GM12892 (cell line): Measurements from ENCODE around the gene DXO. TPM values are rescaled to one million over a fixed set of nuclear protein-coding genes. Genes with fewer than 3 reads are reported as not detected.
A peak's percentile ranks its signal among the peaks of the same experiment; 100 is the strongest.
"Not testable (repeated sequence)": the region's sequence is repeated elsewhere in the genome, so short reads cannot be mapped to it uniquely, and the experiment has no call there.

Source experiments
- DNase-seq: peaks from one replicate; pipeline ENCODE4 v3.0.0; 2011; ENCODE audit not compliant: insufficient read length
- FAIRE-seq: peaks from 2 replicates; lab custom pipeline; 2011; peaks lifted over from hg19 to GRCh38; lab: Jason Lieb, UNC
- POLR2A ChIP-seq: IDR thresholded peaks from 2 replicates; pipeline ENCODE4 v1.6.1; 2011; ENCODE audit warnings: low read depth, low read length, control low read depth
- POLR2AphosphoS5 ChIP-seq: IDR thresholded peaks from 2 replicates; pipeline ENCODE4 v1.6.1; 2011; ENCODE audit warnings: low read depth, low read length, control low read depth
- TAF1 ChIP-seq: IDR thresholded peaks from 2 replicates; pipeline ENCODE4 v1.6.1; 2011; ENCODE audit warnings: low read depth, mild to moderate bottlenecking, control low read depth, low read length, borderline replicate concordance
- polyA plus RNA-seq: library from polyadenylated mRNA; unstranded; fragments of >200 nt; gene quantifications from one replicate; pipeline ENCODE4 v1.2.1, GENCODE V29; 2012; ENCODE audit warnings: missing spikeins, inconsistent platforms; ENCODE audit not compliant: missing spikeins

Gene DXO
- 14.0 TPM for polyA plus RNA-seq

DNA sequence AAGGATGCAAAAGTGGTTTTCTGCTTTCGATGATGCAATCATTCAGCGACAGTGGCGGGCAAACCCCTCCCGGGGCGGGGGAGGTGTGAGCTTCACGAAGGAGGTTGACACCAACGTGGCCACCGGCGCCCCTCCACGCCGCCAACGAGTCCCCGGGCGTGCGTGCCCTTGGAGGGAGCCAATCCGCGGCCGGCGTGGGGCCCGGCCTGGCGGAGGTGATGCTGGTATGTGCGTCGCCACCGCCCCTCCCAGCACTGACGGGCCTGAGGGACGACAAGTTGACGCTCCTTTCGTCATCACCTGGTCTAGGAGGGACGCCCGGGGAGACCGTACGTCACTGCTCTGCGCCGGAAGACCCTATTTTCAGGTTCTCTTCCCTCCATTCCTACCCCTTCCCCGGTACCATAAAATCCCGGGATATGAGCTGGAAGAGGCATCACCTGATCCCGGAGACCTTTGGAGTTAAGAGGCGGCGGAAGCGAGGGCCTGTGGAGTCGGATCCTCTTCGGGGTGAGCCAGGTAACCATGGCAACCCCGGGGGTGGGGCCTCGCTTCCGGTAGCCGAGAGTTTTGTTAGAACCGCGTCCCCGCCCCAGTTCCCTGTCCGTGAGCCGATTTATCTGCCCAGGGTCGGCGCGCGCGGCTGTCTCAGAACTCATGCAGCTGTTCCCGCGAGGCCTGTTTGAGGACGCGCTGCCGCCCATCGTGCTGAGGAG lies at the start of gene DXO:
TSS of gene DXO (minus strand) at position 146 of the 716 bp plus-strand sequence. CDS start 463 bp downstream, outside the sequence.
- DNase-seq = peak; percentile 99
- TF ChIP-seq POLR2AphosphoS5 = peak; percentile 55; the same call in 1 of the 2 replicates
- no peak for TF ChIP-seq TAF1
- TF ChIP-seq POLR2A = no peak; the same call in 1 of the 2 replicates
- peak; percentile 98 for FAIRE-seq

DNA sequence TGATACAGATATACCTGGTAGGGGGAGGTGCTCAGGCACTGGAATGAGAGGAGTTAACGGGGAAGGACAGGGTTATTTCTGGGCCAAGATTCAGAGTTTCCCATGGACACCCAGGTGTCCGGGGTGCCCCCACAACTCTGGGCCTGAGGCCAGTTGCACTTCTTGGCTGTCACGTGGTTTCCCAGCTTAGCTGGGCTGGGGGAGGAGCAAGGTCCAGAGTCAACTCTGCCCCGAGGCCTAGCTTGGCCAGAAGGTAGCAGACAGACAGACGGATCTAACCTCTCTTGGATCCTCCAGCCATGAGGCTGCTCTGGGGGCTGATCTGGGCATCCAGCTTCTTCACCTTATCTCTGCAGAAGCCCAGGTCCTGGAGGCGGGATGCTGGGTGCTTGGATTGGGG lies 42.6 kb upstream of the DXO start, which contains the start of gene C4B:
TSS of gene C4B (plus strand) at position 249 of the 400 bp plus-strand sequence. CDS start at position 300, 51 bp downstream.
- peak; percentile 36 for FAIRE-seq
- DNase-seq = not testable (repeated sequence)

DNA sequence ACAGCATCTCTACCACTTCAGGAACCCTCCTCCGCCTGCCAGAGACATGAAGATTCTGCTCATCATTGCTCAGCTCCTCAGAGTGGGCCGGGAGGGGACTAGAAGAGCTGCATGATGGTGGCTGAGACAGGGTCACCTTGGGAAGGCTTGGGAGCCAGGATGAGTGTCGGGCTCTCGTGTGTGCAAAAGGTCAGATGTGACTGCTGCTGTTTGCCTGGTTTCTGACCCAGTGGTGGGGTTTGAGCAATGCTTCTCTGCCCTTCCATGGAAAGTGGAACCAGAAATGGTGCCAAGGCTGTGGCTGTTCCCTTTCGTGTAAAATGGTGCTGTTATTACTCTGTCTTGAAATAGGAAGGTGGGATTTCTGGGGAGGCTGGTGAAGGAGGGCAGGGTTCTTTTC lies 41.8 kb upstream of the DXO start:
- DNase-seq, FAIRE-seq: not testable (repeated sequence)

DNA sequence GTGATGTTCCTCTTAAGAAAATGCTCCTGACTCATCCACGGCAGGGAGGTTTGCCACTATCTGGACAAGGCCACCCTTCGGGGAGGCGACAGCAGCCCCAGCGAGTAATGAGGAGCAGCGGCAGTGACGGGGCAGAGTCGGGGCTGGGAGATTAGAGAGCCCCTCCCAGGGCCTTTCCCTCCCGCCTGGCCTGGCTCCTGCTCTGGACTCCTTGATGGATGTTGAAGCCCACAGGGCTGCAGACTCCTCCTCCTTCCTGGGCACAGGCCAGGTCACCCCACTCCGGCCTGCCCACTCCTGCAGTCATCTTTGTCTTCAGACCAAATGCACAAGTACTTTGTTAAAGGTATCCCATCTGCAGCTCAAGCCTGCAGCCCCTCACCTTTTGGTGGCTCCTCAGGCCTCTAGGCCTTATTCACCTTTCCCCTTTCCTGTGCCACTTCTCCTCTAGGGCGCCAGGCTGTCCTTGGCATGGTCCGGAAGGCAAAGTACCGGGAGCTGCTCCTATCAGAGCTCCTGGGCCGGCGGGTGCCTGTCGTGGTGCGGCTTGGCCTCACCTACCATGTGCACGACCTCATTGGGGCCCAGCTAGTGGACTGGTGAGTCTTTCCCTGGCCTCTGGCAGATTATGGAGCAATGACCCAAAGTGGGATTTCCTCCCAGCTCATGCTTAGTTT lies 41.1 kb upstream of the DXO start:
- FAIRE-seq, DNase-seq: not testable (repeated sequence)

DNA sequence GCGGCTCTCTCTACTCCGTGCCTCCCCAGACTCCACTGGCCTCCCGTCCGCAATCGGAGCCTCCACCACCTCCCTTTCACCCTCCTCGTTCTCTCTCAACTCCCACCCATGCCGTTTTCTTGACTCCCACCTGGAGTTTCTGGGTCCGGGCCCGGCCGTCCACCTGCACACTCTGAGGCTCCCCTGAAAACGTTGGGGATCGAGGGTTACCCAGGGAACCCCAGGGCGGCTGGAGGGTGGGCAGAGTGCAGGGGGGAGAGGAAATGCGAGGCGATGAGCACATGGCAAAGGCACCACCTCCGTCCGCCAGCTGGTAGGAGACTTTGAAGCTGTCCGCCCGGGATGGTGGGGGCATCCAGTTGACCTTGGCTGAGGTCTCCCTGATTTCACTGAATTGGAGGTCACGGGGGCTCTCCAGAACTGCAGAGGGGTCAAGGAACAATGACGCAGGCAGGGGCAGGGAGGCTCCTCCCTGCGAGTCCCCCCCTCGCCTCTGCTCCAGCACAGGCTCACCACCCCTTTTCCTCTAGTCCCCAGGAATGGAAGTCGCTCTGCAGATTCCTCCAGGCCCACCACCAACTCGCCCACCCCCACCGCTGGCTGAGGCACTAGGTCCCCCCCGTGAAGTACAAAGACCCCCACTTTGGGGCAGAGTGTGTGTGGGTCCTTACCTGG lies 39.1 kb upstream of the DXO start:
- DNase-seq, FAIRE-seq: not testable (repeated sequence)

DNA sequence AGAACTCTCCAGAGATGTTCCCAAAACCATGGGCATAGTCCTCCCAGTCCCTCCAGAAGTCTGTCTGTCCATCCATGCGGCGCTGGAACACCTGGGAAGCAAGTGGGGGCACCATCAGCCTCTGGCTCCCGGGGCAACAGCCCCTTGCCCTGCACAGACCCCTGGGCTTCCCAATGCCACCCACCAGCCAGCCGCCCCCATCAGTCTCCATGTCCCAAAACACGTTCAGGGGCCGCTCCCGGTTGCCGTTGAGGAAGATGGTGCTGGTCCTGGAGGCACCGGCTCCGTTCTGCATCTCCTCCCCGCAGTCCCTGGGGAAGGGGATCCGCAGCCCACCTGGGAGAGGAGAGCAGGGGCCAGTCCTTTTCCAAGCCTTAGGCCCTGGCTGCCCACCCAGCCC lies 37.6 kb upstream of the DXO start:
- not testable (repeated sequence) for DNase-seq, FAIRE-seq

DNA sequence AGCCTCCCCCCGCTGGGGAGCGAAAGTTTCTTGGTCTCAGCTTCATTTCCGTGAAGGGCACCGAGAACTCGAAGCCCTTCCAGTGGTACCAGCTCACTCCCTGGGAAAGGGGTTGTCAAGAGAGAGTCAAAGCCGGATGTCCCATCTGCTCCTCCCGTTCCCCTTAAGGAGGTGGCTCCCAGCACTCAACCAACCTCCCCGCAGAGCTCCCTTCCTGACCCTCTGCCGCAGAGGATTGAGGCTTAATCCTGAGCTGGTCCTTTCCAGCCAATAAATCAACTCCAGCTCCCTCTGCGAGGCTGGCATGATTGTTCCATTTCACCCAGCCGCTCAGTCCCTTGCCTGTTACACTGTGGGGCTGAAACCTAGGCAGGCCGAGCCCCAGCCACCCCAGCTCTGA lies 36.7 kb upstream of the DXO start:
- FAIRE-seq, DNase-seq: not testable (repeated sequence)

DNA sequence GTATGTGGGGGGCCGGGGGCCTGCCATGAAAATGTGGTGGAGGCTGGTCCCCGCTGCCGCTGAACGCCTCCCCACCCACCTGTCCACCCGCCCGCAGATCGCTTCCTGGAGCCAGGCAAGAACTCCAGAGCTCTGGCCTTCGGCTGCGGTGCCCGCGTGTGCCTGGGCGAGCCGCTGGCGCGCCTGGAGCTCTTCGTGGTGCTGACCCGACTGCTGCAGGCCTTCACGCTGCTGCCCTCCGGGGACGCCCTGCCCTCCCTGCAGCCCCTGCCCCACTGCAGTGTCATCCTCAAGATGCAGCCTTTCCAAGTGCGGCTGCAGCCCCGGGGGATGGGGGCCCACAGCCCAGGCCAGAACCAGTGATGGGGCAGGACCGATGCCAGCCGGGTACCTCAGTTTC lies 36.1 kb upstream of the DXO start:
- FAIRE-seq, DNase-seq: not testable (repeated sequence)

DNA sequence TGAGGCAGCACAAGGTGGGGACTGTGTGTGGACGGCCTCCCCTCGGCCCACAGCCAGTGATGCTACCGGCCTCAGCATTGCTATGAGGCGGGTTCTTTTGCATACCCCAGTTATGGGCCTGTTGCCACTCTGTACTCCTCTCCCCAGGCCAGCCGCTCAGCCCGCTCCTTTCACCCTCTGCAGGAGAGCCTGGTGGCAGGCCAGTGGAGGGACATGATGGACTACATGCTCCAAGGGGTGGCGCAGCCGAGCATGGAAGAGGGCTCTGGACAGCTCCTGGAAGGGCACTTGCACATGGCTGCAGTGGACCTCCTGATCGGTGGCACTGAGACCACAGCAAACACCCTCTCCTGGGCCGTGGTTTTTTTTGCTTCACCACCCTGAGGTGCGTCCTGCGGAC lies 35.1 kb upstream of the DXO start:
- not testable (repeated sequence) for DNase-seq

DNA sequence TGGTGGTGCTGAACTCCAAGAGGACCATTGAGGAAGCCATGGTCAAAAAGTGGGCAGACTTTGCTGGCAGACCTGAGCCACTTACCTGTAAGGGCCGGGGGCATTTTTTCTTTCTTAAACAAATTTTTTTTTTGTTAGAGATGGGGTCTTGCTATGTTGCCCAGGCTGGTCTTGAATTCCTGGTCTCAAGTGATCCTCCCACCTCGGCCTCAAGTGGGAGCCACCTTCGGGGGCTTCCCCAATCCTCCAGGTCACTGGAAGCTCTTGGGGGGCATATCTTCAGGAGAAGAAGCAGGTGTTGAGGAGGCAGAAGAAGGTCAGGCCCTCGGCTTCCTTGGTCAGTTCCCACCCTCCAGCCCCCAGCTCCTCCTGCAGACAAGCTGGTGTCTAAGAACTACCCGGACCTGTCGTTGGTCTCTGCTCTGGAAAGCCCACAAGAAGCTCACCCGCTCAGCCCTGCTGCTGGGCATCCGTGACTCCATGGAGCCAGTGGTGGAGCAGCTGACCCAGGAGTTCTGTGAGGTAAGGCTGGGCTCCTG lies 34.1 kb upstream of the DXO start:
- not testable (repeated sequence) for DNase-seq, FAIRE-seq

More for the DNA sequence above, 35.1 kb upstream of the DXO start:
- not testable (repeated sequence) for FAIRE-seq

DNA sequence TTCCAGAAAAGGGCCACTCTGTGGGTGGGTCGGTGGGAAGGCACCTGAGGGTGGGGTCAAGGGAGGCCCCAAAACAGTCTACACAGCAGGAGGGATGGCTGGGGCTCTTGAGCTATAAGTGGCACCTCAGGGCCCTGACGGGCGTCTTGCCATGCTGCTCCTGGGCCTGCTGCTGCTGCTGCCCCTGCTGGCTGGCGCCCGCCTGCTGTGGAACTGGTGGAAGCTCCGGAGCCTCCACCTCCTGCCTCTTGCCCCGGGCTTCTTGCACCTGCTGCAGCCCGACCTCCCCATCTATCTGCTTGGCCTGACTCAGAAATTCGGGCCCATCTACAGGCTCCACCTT lies 33.6 kb upstream of the DXO start:
- FAIRE-seq = not testable (repeated sequence)

DNA sequence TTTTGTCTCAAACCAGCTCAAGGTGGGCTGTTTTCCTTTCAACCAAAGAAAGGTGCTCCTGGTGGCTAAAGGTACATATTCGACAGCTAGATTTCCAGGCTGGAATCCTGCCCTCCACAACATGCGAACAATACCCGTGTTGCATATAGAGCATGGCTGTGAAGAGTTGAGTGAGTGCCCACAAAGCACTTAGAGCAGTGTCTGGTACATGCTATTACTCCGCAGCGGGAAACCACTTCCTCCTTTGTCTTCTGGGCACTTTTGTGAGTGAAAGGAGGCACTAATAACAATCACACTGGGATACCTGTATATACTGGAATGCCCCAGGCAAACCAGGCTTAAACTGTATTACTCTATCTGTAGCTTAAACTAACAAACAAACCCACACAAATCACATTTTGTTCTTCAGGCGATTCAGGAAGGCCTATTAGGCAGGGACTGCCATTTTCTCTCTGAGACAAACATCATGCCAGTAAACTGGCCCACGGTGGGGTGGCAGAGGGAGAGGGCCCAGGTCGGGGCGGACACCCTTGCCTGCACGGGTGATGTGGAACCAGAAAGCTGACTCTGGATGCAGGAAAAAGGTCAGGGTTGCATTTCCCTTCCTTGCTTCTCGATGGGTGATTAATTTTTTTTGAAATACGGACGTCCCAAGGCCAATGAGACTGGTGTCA lies 33.1 kb upstream of the DXO start:
- FAIRE-seq, DNase-seq: not testable (repeated sequence)

More for the DNA sequence above, 33.6 kb upstream of the DXO start:
- not testable (repeated sequence) for DNase-seq

DNA sequence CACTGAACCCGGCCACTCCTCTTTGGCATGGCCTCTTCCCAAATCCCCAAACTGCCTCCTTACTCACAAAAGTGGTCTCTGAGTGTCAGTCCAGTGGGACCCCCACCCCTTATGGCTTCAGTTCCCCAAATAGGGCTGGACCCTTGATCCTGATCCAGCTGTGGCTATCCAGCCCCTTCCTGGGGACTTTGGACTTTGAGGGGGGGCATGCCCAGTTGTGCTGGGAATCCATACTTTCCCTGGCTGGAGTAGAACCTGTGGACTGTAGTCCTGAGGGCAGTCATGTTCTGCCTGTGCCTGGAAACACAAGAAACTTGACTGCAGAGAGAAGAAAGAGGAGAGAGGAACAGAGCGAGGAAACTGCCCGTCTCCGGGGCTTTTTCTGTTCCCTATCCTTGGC lies 32.5 kb upstream of the DXO start:
- not testable (repeated sequence) for FAIRE-seq, DNase-seq

DNA sequence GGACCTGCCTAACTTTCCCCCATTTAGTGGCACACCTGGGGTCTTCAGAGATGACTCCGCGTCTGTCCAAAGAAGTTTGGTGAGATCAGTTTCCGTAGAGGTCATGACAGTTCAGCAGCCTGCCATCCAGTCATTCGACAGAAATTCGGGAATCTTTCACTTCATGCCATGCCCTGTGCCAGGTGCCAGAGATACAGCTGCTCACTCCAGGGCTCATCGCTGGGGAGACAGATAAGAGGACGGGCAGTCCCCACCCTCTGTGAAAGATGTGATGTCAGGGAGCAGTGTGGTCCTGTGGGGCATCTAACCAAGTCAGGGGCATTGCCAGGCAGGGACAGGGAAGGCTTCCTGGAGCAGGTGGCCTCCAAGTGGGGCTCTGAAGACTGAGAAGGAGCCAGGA lies 31.4 kb upstream of the DXO start:
- DNase-seq, FAIRE-seq: not testable (repeated sequence)

DNA sequence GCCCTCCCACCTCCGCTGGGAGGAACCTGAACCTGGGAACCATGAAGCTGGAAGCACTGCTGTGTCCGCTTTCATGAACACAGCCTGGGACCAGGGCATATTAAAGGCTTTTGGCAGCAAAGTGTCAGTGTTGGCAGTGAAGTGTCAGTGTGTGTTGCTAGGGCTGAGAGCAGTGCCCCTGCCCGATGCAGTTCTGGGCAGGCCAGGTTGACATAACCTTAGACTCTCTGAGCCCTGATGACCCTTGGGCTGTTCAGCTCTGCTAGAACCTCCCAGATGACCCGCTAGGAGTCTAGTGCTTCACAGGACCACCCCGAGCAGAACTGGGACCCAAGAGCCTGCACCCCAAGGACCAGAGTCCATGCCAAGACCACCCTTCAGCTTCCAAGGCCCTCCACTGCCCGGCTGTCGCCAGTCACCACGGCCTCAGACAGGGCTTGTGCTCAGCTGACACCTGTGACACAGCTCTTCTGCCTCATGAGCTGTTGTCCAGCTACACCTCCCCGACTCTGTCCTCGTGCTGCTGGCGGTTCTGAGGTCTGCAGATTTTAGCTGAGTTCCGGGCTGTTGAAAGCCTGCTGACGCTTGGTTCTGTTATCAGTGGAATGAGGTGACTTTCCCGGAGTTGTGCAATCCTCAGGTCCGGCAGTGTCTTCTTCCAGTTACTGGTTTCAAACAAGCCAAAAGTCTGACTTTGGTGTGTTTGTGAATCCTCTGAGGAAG lies 30.8 kb upstream of the DXO start:
- not testable (repeated sequence) for DNase-seq, FAIRE-seq

DNA sequence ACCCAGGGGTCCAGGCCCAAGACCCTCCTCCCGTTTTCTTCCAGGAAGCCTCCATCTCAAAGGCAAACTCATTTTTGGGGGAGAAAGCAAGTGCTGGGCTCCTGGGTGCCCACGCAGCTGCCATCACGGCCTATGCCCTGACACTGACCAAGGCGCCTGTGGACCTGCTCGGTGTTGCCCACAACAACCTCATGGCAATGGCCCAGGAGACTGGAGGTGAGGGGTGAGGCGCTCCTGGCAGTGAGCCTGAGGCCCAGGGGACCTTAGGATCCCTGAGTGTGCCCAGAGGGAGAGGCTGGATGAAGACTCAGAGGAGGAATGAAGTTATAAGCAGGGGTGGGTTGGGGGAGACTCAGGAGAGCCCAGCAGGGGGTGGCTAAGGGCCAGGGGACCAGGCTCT lies 24.4 kb upstream of the DXO start:
- FAIRE-seq, DNase-seq: not testable (repeated sequence)

DNA sequence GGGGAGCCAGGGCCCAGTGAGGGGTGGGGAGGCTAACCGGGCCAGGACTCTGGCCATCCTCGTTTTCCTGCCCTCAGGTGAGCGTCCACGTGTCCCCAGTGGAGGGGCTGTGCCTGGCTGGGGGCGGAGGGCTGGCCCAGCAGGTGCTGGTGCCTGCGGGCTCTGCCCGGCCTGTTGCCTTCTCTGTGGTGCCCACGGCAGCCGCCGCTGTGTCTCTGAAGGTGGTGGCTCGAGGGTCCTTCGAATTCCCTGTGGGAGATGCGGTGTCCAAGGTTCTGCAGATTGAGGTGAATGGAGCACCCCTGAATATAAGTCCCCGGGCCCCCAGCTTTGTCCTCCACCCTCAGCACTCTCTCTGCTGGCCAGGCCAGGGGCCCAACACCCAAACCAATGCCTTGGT lies 22.5 kb upstream of the DXO start:
- DNase-seq, FAIRE-seq: not testable (repeated sequence)

DNA sequence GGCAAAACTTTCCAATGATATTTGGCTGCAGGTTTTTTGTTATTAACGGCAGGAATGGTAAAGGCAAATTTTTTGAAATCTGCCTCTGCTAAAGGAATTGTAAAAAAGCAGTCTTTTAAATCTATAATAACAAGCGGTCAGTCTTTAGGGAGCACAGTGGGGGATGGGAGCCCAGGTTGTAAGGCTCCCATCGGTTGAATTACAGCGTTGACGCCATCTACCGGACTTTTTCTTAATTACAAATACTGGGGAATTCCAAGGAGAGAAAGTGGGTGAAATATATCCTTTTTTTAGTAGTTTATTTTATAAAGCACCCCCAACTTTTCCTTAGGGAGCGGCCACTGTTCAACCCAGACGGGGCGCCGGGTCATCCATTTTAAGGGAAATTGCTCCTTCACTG lies 17.4 kb upstream of the DXO start:
- not testable (repeated sequence) for FAIRE-seq, DNase-seq
